ENCODE measurements around the gene NME7. TPM values are rescaled to one million over a fixed set of nuclear protein-coding genes. Genes with fewer than 3 reads are reported as not detected.
"Not testable (repeated sequence)": the region's sequence is repeated elsewhere in the genome, so short reads cannot be mapped to it uniquely, and the experiment has no call there.

NME7 gene
- total RNA-seq, 1 experiment from 2014 or later = 67.1 TPM

DNA sequence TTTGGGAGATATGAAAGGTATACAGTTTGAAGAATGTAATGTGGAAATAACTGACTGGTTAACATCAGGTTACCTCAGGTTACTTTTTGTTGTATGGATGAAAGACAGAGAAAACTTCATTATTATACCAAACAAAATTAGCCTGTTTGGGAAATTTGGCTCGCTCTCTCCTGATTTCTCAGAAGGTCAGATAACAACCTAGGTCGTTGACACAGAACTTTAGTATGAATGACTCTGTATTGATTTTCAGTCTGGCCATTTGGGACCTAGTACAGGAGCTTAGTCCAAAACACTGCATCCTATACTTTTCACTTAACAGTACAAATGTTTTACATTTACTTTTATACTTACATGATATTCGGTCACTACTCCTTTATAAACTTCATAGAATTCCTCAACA is 132.8 kb downstream of the NME7 start:
- DNase-seq (ENCODE audit: low read depth) = no peak

DNA sequence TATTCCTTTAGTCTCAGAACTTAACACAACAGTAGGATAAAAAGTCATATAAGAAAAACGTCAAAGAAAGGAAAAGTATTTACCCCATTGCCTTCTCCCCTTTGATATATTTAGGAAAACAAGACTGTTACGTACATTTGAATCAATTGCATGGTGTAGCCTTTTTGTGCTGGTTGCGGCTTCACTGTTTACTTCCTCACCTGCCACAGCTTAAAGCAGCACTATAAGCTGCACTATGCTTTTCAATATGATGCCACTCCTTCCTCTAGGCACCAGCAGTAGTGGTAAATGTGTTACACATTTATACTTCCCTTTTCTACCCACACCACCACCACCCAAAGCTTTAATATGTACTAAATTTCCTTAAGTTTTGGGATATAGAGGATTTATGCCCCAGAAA is 150.0 kb downstream of the NME7 start:
- DNase-seq (ENCODE audit: low read depth) = no peak

DNA sequence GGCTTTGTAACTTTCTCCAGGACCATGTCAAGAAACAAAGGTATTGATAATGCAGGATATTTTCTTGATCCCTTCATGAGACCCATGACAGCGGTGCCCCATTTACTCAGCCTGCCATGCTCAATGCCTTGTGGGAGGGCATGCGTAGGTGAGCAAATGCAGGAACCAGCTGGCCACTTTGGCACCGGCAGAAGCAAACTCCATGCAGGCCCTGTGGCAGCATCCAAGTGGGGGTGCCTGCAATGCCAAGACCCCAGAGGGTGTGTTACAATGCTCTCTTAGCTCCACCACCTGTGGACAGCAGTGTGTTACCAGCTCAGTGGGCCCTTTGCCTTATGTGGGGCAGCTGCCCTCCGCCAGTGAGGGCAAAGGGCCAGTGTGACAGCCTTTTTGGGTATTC is 153.0 kb downstream of the NME7 start:
- DNase-seq (ENCODE audit: low read depth) = no peak

DNA sequence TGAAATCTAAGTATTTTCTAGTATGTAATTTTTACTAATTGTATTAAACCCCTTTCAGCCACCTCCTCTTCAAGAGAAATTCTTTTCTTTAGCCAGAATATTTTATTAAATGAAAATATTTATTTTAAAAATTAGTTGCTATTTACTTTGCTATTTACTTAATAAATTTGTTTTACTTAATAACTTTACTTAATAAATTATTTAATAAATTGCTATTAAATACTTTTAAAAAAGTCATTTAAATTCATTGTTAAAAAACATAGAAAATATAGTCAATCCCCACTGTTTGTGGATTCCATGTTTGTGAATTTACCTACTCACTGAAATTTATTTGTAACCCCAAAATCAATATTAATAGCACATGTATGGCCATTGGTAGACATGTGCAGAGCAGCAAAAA is 155.5 kb downstream of the NME7 start:
- no peak for DNase-seq (ENCODE audit: low read depth)

DNA sequence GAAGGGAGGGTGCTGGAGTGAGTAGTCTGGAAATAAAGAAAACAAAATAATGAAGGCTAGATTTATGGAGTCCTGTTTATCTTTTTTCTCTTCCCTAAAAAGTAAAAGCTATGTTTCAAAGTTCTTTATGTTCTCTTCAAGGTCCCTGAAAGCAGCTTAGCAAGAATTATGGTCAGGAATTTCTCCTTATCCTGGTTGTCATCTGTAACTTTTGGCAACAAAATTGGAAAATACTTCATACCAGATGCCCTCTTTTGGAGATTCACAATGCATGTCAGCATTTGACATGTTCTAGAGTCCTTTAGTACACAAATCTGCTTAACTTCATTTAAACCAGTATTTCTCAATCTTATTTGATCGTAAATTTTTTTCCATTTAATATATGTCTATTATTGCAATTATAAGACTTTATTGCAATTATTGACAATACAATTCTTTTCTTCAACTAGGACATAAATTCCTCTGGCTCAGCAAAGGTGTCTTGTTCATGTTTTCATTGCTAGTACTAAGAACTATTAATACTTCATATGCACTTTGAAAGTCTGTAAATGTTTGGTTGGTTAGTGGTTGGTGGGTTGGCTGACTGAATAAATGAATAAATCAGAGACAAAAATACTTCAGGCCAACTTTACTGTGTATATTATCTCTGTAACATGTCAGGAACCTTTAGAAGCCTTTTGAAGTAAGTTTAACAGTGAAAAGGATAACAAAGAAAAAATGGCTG is 159.6 kb downstream of the NME7 start:
- DNase-seq (ENCODE audit: low read depth) = no peak

DNA sequence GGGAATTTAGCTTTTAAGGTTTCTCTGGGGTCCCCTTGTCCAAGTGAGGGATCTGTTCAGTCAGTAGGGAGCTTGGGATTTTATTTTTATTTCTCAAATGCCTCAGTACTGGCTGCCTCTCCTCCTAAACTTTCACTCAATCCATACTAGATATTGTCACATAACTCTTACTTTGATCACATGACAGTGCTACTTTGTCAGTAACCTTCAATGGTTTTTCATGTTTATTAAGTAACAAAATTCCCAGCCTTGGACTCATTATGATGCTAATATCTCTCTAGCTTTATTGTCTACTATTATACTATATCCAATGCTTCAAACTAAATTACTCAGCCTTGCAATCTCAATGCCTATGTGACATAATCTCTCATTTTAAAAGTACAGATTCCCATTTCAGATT is 163.4 kb downstream of the NME7 start:
- no peak for DNase-seq (ENCODE audit: low read depth)

DNA sequence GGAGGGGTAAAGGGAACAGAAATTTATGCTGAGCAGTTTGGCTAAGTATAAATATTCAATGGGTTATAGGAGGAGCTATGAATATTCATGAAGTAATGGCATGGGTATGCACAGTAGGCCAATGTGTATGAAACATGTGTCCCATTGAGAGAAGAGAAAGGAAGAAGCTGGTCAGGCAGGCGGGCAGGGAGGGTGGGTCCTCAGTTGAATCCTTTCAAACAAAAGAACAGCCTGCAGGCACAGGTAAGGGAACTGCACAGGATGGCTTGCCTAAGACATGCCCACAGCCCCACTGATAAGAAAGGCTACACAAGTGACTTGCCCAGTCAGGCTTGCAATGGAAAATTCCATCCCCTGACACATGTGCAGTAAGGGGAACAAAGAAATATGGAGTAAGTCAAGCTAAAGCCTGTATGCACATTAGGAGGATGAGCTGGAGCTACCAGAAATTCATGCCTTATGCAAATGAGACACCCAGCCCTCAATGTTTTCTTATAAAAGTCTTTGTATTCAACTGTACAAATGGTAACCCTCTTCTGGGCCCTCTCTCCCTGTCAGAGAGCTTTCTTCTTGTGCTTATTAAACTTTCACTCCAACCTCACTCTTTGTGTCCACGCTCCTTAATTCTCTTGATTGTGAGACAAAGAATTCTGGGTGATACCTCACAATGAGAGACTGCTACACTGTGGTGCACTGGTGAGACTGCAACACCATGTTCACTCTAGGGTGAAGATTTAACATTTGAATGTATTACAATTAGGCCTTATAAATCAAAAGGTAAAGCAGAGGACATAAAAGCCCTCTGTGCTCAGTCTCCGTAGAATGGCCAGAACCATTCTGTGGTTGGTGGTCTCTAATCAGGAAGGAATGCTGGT is 164.6 kb downstream of the NME7 start:
- DNase-seq (ENCODE audit: low read depth) = no peak

DNA sequence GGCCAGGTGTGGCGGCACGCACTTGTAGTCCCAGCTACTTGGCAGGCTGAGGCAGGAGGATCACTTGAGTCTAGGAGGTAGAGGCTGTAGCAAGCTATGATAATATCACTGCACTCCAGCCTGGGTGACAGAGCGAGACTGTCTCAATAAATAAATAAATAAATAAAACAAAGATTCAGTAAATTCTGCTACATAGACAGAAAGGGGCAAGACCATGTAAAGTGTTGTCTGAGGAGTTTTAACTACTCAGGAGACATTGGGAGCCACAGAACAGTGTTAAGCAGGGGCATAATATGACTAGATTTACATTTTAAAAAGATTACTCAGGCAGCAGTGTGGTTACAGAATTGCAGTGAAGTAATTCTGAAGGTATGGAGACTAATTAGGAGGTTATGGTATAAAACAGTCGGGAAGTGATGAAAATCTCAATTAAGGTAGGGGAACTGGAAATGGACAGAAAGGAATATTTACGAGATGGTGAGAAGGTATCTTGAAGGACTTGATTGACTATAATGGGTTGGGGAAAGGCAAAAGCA is 166.4 kb downstream of the NME7 start:
- peak; percentile 54 for DNase-seq (ENCODE audit: low read depth)

DNA sequence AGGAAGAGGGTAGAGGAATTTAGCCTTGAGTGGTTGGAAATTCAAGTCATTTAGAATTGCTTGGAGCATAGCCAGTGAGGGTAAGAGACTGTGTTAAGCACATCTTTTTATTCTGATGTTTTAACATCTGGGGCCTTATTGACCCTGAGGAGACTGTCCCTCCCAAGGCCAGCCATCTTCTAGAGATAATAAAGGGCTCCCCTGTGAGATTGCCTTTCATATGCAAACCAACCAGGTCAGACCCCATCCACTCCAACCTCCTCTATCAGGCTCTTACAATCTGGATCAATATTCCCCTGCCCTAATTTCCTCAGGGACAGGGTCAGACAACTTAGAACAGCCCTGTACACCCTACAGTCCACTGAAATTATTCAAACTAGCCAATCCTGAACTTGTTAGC is 167.3 kb downstream of the NME7 start:
- DNase-seq (ENCODE audit: low read depth) = no peak

DNA sequence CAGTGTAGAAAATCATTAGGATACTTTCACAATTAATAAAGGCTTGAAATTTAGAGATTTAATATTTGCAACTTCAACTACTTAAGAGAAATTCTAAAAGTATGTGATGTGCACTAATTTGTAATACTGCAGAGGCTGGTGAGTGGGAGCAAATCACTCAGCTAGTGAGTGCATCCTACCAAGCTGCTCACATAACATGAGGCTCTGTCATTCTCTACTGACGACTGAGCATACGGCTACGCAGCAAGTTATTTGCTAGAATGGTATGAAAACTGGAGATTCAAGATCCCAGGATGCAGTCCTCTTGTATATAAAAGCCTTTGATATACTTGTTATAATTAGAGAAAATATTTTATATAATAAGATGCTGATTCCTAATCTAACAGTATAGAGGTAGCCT is 171.0 kb downstream of the NME7 start:
- no peak for DNase-seq (ENCODE audit: low read depth)

DNA sequence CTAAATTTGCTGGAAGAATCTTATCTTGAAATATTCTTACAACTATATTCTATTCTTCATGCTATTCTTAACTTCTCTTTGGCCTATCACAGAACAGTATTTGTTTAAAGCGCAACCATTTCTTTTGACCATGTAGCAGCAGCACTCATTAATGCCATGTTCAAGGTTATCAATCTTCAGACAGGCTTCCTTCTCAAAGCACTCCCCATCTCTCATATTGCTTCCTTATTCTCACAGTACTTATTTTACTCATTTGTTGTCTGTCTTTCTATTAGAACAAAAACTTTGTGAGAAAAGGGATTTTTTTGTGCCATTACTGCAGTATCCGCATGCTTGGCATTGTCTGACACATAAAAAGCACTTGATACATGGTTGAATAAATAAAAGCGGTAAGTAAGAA is 171.4 kb downstream of the NME7 start:
- DNase-seq (ENCODE audit: low read depth) = no peak

DNA sequence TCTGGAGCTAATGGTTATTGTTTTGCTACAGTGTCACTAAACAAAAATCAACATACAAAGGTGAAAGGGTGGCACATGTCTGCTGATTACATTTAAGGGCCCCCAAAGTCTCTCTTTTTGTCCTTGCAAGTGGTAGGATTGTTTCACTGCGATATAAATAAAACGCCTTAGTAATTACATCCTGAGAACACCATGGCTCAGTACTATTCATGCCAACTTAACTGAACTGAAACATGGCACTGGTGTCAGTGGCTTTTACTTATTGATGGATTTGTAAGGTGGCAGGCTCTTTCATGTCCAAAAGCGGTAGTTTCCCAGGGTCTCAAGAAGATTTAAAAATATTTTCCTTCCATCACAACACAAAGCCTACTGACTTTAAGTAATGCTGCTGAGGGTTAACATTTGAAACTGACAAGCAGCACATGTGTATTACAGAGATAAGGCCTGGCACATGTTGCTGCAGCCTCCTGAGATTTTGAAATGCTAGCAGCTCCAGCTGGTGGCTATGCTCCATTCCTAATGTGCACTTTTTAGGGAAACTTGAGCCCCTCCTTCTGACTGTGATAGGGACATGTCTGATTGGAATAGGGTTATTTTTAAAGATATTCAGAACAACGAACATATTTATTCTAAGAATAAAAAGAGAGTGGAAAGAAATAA is 174.3 kb downstream of the NME7 start:
- no peak for DNase-seq (ENCODE audit: low read depth)

DNA sequence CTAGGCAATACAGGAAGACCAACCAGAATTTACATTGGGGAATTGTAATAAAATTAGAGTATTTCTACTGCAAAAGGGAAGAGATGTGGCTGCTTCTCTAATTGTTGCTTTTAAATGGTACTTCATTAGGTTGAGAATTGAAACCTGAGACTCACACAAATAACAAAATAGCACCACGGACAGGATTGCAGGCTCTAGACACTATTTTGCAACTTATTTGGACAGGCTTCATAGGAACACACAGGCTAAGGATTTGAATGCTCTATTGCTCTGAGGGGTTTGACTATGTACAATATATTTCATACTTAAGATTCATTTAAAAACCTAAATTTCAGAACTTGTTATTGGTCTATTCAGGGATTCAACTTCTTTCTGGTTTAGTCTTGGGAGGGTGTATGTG is 181.5 kb downstream of the NME7 start:
- no peak for DNase-seq (ENCODE audit: low read depth)

DNA sequence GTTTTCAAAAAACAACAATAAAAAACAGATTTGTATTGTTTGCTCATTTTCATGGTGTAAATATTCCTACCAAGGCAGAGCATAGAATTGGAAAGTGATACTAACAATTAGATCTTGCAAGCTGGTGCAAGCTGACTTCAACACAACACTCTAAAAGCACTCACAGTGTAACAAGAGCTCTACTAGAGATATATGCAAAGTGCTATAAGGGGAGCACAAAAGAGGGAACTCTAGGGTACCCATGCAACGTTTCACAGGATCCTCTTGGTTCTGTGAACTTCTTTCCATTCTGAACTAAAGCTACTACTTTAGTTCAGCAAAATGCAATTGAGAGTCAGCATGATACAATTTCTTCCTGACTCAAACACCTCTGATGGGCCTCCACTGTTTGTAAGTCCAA is 182.8 kb downstream of the NME7 start:
- no peak for DNase-seq (ENCODE audit: low read depth)

DNA sequence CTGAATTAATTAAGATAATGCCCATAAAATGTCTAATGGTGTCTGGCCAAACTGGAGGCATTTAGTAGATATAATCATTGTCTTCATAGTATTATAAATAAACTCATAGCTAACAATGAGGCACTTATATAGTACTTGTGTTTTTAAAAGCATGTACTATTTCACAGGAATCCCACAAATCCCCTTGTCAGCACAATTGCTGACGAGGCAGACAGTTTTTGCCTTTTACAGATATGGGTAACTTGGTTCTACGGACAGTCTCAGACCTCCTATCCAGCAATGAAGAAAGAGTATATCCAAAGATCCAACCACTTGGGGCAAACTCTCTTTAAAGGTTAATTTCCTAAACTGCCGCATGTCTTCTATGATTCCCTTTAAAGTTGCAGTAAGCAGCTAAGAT is 187.4 kb downstream of the NME7 start:
- no peak for DNase-seq (ENCODE audit: low read depth)

DNA sequence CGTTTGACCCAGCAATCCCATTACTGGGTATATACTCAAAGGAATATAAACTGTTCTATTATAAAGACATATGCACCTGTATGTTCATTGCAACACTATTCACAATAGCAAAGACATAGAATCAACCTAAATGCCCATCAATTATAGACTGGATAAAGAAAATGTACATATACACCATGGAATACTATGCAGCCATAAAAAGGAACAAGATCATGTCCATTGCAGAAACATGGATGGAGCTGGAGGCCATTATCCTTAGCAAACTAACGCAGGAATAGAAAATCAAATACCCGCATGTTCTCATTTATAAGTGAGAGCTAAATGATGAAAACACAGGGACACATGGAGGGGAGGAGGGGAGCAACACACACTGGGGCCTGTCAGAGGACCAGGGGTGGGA is 188.2 kb downstream of the NME7 start:
- not testable (repeated sequence) for DNase-seq (ENCODE audit: low read depth)

DNA sequence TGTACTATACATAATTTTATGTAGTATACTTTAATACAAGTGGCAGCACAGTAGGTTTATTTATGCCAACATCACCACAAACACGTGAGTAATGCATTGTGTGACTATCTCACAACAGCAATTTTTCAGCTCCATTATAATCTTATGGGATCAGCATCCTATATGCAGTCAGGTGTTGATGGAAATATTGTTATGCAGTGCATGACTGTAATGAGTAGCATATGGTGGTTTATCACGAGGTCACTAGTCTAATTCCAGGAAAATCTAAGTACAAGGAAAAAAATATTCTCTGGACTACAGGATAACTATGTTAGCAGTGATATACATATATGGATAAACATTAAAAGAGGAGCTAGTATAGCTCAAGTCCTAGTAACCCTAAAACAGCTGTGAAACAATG is 192.1 kb downstream of the NME7 start:
- no peak for DNase-seq (ENCODE audit: low read depth)

DNA sequence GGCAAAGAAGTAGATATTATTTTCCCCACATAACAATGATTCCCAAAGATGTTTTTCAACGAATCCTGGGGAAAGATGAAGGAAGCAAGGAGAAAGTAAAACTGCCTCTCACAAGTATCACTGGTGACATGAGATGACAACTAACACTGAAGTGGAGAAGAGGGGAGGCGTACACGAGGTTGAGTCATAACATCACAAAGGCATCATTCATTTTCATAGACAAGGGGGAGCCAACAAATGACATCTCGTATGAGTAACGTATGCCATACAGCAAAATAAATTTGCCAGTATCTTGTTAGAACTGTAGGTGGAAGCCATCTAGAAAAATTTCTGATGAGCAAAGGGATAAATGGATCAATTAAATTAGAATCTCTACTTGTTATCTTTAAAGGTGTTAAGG is 204.5 kb downstream of the NME7 start:
- peak; percentile 54 for DNase-seq (ENCODE audit: low read depth)

DNA sequence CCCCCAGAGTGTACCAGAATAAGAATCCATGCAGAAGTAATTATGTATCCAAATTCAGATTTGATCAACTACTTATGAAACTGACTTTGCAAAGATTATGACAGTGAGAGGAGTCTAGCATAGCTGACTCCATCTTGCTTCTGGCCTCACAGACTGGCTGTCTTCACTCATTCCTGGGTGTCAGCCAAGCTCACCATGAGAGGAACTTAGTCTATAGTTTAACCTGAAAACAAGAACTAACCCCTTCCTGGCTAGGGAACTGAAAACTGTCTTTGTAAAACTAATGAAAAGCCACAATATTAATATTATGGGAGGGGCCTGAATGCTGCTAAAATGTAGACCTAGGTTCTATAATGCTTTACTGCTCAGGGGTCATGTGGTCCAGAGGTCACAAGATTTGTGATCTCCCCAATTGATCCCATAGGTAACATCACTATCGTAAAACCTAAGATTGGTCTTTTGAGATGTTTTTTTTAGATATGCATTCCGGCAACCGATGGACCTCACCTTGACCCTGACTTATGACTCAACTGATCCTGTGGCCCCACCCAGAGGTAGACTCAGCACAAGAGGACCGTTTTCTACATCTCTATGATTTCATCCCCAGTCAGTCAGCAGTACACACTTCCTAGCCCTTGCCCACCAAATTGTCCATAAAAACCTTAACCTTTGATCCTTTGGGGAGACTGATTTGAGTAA is 206.0 kb downstream of the NME7 start:
- peak; percentile 13 for DNase-seq (ENCODE audit: low read depth)

DNA sequence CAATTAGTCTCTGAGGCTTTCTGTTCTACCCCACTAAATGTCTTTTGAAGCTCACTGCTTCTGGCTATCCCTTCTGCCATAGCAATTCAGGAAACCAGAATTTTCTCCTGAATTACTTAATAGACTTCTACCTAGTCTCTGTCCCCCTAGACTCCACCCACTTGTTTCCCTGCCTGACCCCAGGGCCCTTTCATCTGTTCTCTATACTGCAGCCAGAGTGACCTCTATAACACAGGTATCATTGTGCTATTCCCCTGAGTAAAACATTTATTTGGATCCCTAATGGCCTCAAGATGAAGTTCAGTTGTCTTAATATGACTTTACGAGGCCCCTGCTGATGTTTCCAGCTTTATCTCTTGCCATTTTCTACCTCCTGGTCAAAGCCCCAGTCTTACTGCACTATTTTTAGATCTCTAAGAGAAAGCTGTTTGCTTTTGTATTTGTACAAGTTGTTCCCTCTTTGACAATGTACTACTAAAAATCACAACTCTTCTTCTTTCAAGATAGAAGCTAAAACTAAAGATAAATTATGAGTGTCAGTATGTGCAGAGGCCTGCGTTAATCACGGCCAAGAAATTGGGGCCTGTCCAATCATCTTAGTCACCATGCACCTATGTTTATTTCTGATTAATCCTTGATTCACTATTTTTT is 206.6 kb downstream of the NME7 start:
- no peak for DNase-seq (ENCODE audit: low read depth)

DNA sequence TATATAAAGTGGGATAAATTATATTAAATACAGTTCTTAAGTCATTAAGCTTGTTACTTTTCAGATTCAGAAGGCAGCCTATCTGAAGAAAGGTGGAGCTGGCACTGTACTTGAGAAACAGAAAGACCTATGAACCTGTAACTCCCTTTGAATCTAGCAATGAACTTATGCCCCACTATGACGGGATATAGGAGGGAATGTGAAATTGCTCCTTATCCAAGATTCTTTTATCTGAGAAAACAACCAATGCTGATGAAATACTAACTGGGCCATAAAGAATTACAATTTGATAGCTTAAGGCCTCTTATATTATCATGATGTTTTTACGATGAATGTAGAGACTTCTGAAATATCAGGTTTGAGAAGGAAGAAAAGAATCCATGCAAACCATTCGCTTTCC is 211.0 kb downstream of the NME7 start:
- no peak for DNase-seq (ENCODE audit: low read depth)
